ENCODE results near the gene ACAN. TPM values are rescaled to one million over a fixed set of nuclear protein-coding genes. Genes with fewer than 3 reads are reported as not detected.

Gene ACAN
- total RNA-seq, 1 experiment from 2014 or later = 1.4 TPM

GRCh38 chr15:88866295-88866881 lies 63.2 kb downstream of the ACAN start (continued):
- TF ChIP-seq TEAD1 (CRISPR knock-in tag; IDR thresholded peaks at IDR 0.05) (no peak), USF2 (CRISPR knock-in tag; IDR thresholded peaks at IDR 0.05) (no peak), TEAD4 (CRISPR knock-in tag; IDR thresholded peaks at IDR 0.05) (no peak)

GRCh38 chr15:88871313-88871712 lies 68.1 kb downstream of the ACAN start:
- ChIA-PET CTCF (interaction anchor here (0.5 to 2.5 kb wide), 10 partner anchors 7 to 334 kb away, joined by 3 to 22 read pairs (median 4); partner anchors contain the start of gene ABHD2), POLR2A (no interaction called here)
- Mint-ChIP-seq H3K4me3 (no peak overlapping the region), H3K27me3 (ENCODE audit: low read depth) (peaks cover 9% of the 10 kb centered on the region), H3K36me3 (peaks cover 2% of the 10 kb centered on the region; the same call in 1 of the 2 replicates), H3K4me1 (peaks cover 7% of the 10 kb centered on the region), H3K27ac (no peak overlapping the region), H3K9me3 (peaks cover 24% of the 10 kb centered on the region)
- TF ChIP-seq FOXK1 (CRISPR knock-in tag; IDR thresholded peaks at IDR 0.05) (no peak), ATF1 (CRISPR knock-in tag; IDR thresholded peaks at IDR 0.05) (no peak), AR (CRISPR knock-in tag; IDR thresholded peaks at IDR 0.05) (no peak)
- TF ChIP-seq, protein P1, sequence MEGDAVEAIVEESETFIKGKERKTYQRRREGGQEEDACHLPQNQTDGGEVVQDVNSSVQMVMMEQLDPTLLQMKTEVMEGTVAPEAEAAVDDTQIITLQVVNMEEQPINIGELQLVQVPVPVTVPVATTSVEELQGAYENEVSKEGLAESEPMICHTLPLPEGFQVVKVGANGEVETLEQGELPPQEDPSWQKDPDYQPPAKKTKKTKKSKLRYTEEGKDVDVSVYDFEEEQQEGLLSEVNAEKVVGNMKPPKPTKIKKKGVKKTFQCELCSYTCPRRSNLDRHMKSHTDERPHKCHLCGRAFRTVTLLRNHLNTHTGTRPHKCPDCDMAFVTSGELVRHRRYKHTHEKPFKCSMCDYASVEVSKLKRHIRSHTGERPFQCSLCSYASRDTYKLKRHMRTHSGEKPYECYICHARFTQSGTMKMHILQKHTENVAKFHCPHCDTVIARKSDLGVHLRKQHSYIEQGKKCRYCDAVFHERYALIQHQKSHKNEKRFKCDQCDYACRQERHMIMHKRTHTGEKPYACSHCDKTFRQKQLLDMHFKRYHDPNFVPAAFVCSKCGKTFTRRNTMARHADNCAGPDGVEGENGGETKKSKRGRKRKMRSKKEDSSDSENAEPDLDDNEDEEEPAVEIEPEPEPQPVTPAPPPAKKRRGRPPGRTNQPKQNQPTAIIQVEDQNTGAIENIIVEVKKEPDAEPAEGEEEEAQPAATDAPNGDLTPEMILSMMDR (IDR thresholded peaks at IDR 0.05) = 0 out of 2 replicates have a peak, but pooled peaks have one; percentile 1
- ATAC-seq (no peak), DNase-seq (ENCODE audit: low spot score) (no peak)

- CTCF ChIA-PET = interaction anchor here (0.7 to 2.0 kb wide), 5 partner anchors 216 to 335 kb away, joined by 3 to 5 read pairs (median 4); partner anchors contain the start of gene ABHD2
These were observed 68.9 kb downstream of the ACAN start for GRCh38 chr15:88872106-88872505.

More at GRCh38 chr15:88872106-88872505, 68.9 kb downstream of the ACAN start:
- Mint-ChIP-seq H3K9me3 (peaks cover 19% of the 10 kb centered on the region), H3K36me3 (peaks cover 2% of the 10 kb centered on the region; the same call in 1 of the 2 replicates), H3K27me3 (ENCODE audit: low read depth) (peaks cover 4% of the 10 kb centered on the region; the same call in 1 of the 2 replicates), H3K4me1 (peaks cover 7% of the 10 kb centered on the region), H3K27ac (no peak overlapping the region), H3K4me3 (no peak overlapping the region)
- POLR2A ChIA-PET = no interaction called here
- ATAC-seq = no peak
- no peak for DNase-seq (ENCODE audit: low spot score)
- TF ChIP-seq JAZF1 (CRISPR knock-in tag; IDR thresholded peaks at IDR 0.05) (no peak), ZBTB43 (CRISPR knock-in tag; IDR thresholded peaks at IDR 0.05) (no peak), ZNF232 (CRISPR knock-in tag; IDR thresholded peaks at IDR 0.05) (no peak), PREB (CRISPR knock-in tag; IDR thresholded peaks at IDR 0.05; ENCODE audit: borderline replicate concordance) (no peak), ZNF396 (CRISPR knock-in tag; IDR thresholded peaks at IDR 0.05; ENCODE audit: borderline replicate concordance) (no peak), HMGA2 (CRISPR knock-in tag; IDR thresholded peaks at IDR 0.05) (no peak), GRHL2 (CRISPR knock-in tag; IDR thresholded peaks at IDR 0.05; ENCODE audit: insufficient replicate concordance, severe bottlenecking) (no peak), OVOL2 (CRISPR knock-in tag; IDR thresholded peaks at IDR 0.05; ENCODE audit: borderline replicate concordance) (no peak), SMAD4 (CRISPR knock-in tag; IDR thresholded peaks at IDR 0.05) (no peak), PRRX2 (CRISPR knock-in tag; IDR thresholded peaks at IDR 0.05) (no peak), E2F5 (CRISPR knock-in tag; IDR thresholded peaks at IDR 0.05) (no peak), IRF2 (CRISPR knock-in tag; IDR thresholded peaks at IDR 0.05; ENCODE audit: borderline replicate concordance, low read depth) (no peak), NR1H2 (CRISPR knock-in tag; IDR thresholded peaks at IDR 0.05) (no peak)
- TF ChIP-seq, protein P2, sequence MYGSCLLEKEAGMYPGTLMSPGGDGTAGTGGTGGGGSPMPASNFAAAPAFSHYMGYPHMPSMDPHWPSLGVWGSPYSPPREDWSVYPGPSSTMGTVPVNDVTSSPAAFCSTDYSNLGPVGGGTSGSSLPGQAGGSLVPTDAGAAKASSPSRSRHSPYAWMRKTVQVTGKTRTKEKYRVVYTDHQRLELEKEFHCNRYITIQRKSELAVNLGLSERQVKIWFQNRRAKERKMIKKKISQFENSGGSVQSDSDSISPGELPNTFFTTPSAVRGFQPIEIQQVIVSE (CRISPR knock-in tag; IDR thresholded peaks at IDR 0.05; ENCODE audit: borderline replicate concordance) = no peak
- TF ChIP-seq, protein P3, sequence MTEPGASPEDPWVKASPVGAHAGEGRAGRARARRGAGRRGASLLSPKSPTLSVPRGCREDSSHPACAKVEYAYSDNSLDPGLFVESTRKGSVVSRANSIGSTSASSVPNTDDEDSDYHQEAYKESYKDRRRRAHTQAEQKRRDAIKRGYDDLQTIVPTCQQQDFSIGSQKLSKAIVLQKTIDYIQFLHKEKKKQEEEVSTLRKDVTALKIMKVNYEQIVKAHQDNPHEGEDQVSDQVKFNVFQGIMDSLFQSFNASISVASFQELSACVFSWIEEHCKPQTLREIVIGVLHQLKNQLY (CRISPR knock-in tag; IDR thresholded peaks at IDR 0.05) = no peak

Measured in WTC11 (cell line).